A549 (cell line): ENCODE measurements around the gene SLC43A1.
"Not testable (repeated sequence)": the region's sequence is repeated elsewhere in the genome, so short reads cannot be mapped to it uniquely, and the experiment has no call there.

Experiments
- HDAC2 ChIP-seq: fragments of 200-600 bp; sonication (generic); IDR thresholded peaks from 2 replicates; pipeline ENCODE4 v1.6.1; 2016
- MAX ChIP-seq: IDR thresholded peaks from 2 replicates; pipeline ENCODE4 v1.6.1; 2012
- RAD21 ChIP-seq, 2 experiments: fragments of >200 bp in 1 of 2; sonication (Bioruptor Twin) in 1 of 2; formaldehyde crosslinking in 1 of 2; IDR thresholded peaks in 1 of 2; conservative IDR thresholded peaks in 1 of 2; 2 replicates in 1 of 2; 3 replicates in 1 of 2; pipeline ENCODE4 v1.6.1; 2012 to 2018; ENCODE audit warnings: inconsistent platforms in 1 of 2
- RCOR1 ChIP-seq: fragments of 150-350 bp; IDR thresholded peaks from 2 replicates; pipeline ENCODE4 v1.6.1; 2014; ENCODE audit warnings: antibody characterized with exemption, low read length, low read depth
- TF ChIP-seq, protein P1 (sequence below): fragments of >200 bp; sonication (Bioruptor Twin); formaldehyde crosslinking; IDR thresholded peaks from 3 replicates; pipeline ENCODE4 v1.5.1; 2016

DNA sequence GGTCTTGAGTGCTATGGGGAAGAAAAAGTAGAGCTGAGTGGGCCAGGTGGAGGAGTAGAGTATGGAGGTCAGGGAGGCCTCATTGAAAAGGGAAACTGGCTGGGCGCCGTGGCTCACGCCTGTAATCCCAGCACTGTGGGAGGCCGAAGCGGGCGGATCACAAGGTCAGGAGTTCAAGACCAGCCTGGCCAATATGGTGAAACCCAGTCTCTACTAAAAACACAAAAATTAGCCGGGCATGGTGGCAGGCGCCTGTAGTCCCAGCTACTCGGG is 70.4 kb downstream of the SLC43A1 start:
- not testable (repeated sequence) for TF ChIP-seq HDAC2; MAX; RCOR1; RAD21 (conservative IDR thresholded peaks at IDR 0.05 in 1 of 2, IDR thresholded peaks at IDR 0.05 in 1 of 2)
- TF ChIP-seq, protein P1, sequence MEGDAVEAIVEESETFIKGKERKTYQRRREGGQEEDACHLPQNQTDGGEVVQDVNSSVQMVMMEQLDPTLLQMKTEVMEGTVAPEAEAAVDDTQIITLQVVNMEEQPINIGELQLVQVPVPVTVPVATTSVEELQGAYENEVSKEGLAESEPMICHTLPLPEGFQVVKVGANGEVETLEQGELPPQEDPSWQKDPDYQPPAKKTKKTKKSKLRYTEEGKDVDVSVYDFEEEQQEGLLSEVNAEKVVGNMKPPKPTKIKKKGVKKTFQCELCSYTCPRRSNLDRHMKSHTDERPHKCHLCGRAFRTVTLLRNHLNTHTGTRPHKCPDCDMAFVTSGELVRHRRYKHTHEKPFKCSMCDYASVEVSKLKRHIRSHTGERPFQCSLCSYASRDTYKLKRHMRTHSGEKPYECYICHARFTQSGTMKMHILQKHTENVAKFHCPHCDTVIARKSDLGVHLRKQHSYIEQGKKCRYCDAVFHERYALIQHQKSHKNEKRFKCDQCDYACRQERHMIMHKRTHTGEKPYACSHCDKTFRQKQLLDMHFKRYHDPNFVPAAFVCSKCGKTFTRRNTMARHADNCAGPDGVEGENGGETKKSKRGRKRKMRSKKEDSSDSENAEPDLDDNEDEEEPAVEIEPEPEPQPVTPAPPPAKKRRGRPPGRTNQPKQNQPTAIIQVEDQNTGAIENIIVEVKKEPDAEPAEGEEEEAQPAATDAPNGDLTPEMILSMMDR = not testable (repeated sequence)
